Endothelial cell of umbilical vein (primary cell): ENCODE results near the gene CACNA1C.

ENCODE experiments used
- CTCF ChIP-seq, 2 donors: IDR thresholded peaks; 1 replicate in 1 of 2; 2 replicates in 1 of 2; pipeline ENCODE4 v1.5.1; 2011; ENCODE audit warnings: low read length in 2 of 2, mild to moderate bottlenecking in 2 of 2, moderate library complexity in 2 of 2, control low read depth in 1 of 2, inconsistent platforms in 1 of 2, low read depth in 1 of 2; ENCODE audit not compliant: insufficient read depth in 1 of 2; ENCODE audit errors: extremely low read depth in 1 of 2
- EZH2 ChIP-seq: IDR thresholded peaks from 2 replicates; pipeline ENCODE4 v1.6.1; 2012; ENCODE audit warnings: borderline replicate concordance, low read depth, mild to moderate bottlenecking, moderate library complexity, low read length, inconsistent platforms; ENCODE audit not compliant: severe bottlenecking
- FOS ChIP-seq: IDR thresholded peaks from 2 replicates; pipeline ENCODE4 v1.6.1; 2011; ENCODE audit warnings: mild to moderate bottlenecking, low read length, moderate library complexity, borderline replicate concordance; ENCODE audit not compliant: insufficient read depth
- GATA2 ChIP-seq: IDR thresholded peaks from 2 replicates; pipeline ENCODE4 v1.7.0; 2011; ENCODE audit warnings: low read depth, mild to moderate bottlenecking, moderate library complexity, mixed read lengths, low read length; ENCODE audit not compliant: insufficient read length, insufficient read depth
- MYC ChIP-seq: IDR thresholded peaks from one replicate; pipeline ENCODE4 v1.6.1; 2011; ENCODE audit warnings: mild to moderate bottlenecking, low read depth, low read length
- POLR2A ChIP-seq: IDR thresholded peaks from 2 replicates; pipeline ENCODE4 v1.6.1; 2012; ENCODE audit warnings: low read depth, mild to moderate bottlenecking, control low read depth, low read length
- POLR2AphosphoS5 ChIP-seq: IDR thresholded peaks from 2 replicates; pipeline ENCODE4 v1.6.1; 2012; ENCODE audit warnings: low read depth, mild to moderate bottlenecking, control low read depth, low read length, moderate library complexity; ENCODE audit not compliant: insufficient read depth

- TF ChIP-seq CTCF (IDR thresholded peaks at IDR 0.05; ENCODE audit: extremely low read depth in 1 of 2, insufficient read depth in 1 of 2, low read depth in 1 of 2, low read length in 2 of 2) (no peak), POLR2AphosphoS5 (no peak), FOS (no peak), POLR2A (no peak), EZH2 (no peak), MYC (no peak), GATA2 (no peak)
Measured at GRCh38 chr12:2567711-2568110, 514.9 kb downstream of the CACNA1C start.
